ENCODE data around the gene STXBP6.

Gene STXBP6

DNA sequence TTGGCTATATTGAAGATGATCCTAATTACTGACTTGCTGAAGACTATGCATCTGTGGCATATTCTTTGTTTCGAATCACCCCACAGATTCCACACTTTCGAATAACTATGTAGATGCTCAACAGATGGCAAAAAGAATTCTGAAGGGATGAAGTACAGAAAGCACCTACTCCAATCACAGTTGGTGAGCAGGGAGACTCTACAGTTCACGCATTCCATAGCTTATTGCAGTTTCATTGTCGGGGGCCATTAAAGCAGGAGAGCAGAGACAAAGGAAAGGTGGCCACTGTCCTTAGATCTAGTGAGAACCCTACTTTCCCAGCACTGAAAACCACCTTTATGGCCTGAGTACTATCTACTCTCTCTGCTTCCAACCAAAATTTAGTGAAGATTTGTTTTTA, 191.9 kb downstream of the STXBP6 start:
- TF ChIP-seq EZH2phosphoT487 (conservative IDR thresholded peaks at IDR 0.05; ENCODE audit: low read length): no peak
- TF ChIP-seq, protein P1, sequence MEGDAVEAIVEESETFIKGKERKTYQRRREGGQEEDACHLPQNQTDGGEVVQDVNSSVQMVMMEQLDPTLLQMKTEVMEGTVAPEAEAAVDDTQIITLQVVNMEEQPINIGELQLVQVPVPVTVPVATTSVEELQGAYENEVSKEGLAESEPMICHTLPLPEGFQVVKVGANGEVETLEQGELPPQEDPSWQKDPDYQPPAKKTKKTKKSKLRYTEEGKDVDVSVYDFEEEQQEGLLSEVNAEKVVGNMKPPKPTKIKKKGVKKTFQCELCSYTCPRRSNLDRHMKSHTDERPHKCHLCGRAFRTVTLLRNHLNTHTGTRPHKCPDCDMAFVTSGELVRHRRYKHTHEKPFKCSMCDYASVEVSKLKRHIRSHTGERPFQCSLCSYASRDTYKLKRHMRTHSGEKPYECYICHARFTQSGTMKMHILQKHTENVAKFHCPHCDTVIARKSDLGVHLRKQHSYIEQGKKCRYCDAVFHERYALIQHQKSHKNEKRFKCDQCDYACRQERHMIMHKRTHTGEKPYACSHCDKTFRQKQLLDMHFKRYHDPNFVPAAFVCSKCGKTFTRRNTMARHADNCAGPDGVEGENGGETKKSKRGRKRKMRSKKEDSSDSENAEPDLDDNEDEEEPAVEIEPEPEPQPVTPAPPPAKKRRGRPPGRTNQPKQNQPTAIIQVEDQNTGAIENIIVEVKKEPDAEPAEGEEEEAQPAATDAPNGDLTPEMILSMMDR (IDR thresholded peaks at IDR 0.05; ENCODE audit: insufficient read depth, low read length, poor library complexity, severe bottlenecking): no peak
- Histone ChIP-seq H3K27me3 (ENCODE audit: low read length) (no peaks in the 10 kb centered on the region), H3F3A (ENCODE audit: insufficient read depth) (no peaks in the 10 kb centered on the region)

DNA sequence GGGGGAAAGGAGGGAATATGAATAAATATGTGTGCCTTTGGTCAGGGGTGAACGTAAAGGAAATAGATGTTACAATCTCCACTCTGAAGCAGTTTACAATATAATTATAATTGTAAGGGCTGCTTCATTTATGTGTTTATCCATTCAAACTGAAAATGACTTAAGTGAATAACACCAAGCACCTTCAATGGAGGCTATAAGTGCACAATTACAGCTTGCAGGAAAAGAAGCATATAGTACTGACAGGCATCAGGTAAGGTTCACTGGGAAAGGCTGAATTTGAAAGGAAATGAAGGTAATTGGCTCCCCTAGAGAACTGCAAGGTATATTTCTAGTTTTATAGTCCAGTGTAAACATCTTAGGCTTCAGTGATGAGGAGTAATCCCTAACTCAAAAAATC, 192.7 kb downstream of the STXBP6 start:
- no peaks in the 10 kb centered on the region for H4K20me1 ChIP-seq (ENCODE audit: low read depth, low read length)
- no peaks in the 10 kb centered on the region for H3K36me3 ChIP-seq (ENCODE audit: low read length)
- no peak overlapping the region for H3K9ac ChIP-seq (ENCODE audit: low read length)
- no peak overlapping the region for H3K27ac ChIP-seq (ENCODE audit: low read depth, low read length)
- no peak overlapping the region for H3K4me2 ChIP-seq (ENCODE audit: low read depth, low read length, poor library complexity, severe bottlenecking)
- no peaks in the 10 kb centered on the region for H3K79me2 ChIP-seq (ENCODE audit: insufficient read depth, low read length)
- no peaks in the 10 kb centered on the region for H3K9me2 ChIP-seq (replicated peaks; ENCODE audit: insufficient read depth, low read length)
- H3K9me3 ChIP-seq (ENCODE audit: insufficient read depth, low read length): no peaks in the 10 kb centered on the region
- TF ChIP-seq, protein P1 (IDR thresholded peaks at IDR 0.05; ENCODE audit: insufficient read depth, low read length, poor library complexity, severe bottlenecking): no peak
- TF ChIP-seq EZH2phosphoT487 (conservative IDR thresholded peaks at IDR 0.05; ENCODE audit: low read length): no peak
- H3F3A ChIP-seq (ENCODE audit: insufficient read depth): no peaks in the 10 kb centered on the region
- no peak overlapping the region for H2AFZ ChIP-seq (ENCODE audit: low read depth, low read length, severe bottlenecking)
- H3K27me3 ChIP-seq (ENCODE audit: low read length): no peaks in the 10 kb centered on the region
- no peak overlapping the region for H3K4me3 ChIP-seq (ENCODE audit: insufficient read depth, low read length, poor library complexity, severe bottlenecking)

More for the DNA sequence above, 191.9 kb downstream of the STXBP6 start:
- Histone ChIP-seq H3K9me2 (replicated peaks; ENCODE audit: insufficient read depth, low read length) (no peaks in the 10 kb centered on the region), H3K9me3 (ENCODE audit: insufficient read depth, low read length) (no peaks in the 10 kb centered on the region), H3K4me3 (ENCODE audit: insufficient read depth, low read length, poor library complexity, severe bottlenecking) (no peak overlapping the region), H4K20me1 (ENCODE audit: low read depth, low read length) (no peaks in the 10 kb centered on the region), H3K79me2 (ENCODE audit: insufficient read depth, low read length) (no peaks in the 10 kb centered on the region), H3K9ac (ENCODE audit: low read length) (no peak overlapping the region), H3K27ac (ENCODE audit: low read depth, low read length) (no peak overlapping the region), H3K36me3 (ENCODE audit: low read length) (no peaks in the 10 kb centered on the region), H2AFZ (ENCODE audit: low read depth, low read length, severe bottlenecking) (no peak overlapping the region), H3K4me2 (ENCODE audit: low read depth, low read length, poor library complexity, severe bottlenecking) (no peak overlapping the region)

- TF ChIP-seq EZH2phosphoT487 (conservative IDR thresholded peaks at IDR 0.05; ENCODE audit: low read length): no peak
- TF ChIP-seq, protein P1 (IDR thresholded peaks at IDR 0.05; ENCODE audit: insufficient read depth, low read length, poor library complexity, severe bottlenecking): no peak
- no peaks in the 10 kb centered on the region for H4K20me1 ChIP-seq (ENCODE audit: low read depth, low read length)
- no peaks in the 10 kb centered on the region for H3K9me2 ChIP-seq (replicated peaks; ENCODE audit: insufficient read depth, low read length)
- H3K79me2 ChIP-seq (ENCODE audit: insufficient read depth, low read length): no peaks in the 10 kb centered on the region
- H3K27ac ChIP-seq (ENCODE audit: low read depth, low read length): no peak overlapping the region
- no peaks in the 10 kb centered on the region for H3K9me3 ChIP-seq (ENCODE audit: insufficient read depth, low read length)
- no peaks in the 10 kb centered on the region for H3F3A ChIP-seq (ENCODE audit: insufficient read depth)
- H3K9ac ChIP-seq (ENCODE audit: low read length): no peak overlapping the region
- no peaks in the 10 kb centered on the region for H3K36me3 ChIP-seq (ENCODE audit: low read length)
- no peak overlapping the region for H2AFZ ChIP-seq (ENCODE audit: low read depth, low read length, severe bottlenecking)
- H3K4me3 ChIP-seq (ENCODE audit: insufficient read depth, low read length, poor library complexity, severe bottlenecking): no peak overlapping the region
- H3K4me2 ChIP-seq (ENCODE audit: low read depth, low read length, poor library complexity, severe bottlenecking): no peak overlapping the region
- H3K27me3 ChIP-seq (ENCODE audit: low read length): no peaks in the 10 kb centered on the region
Observed at GRCh38 chr14:24853446-24853845, 196.5 kb downstream of the STXBP6 start.

All from SU-DHL-6 (cell line).